Neural cell (in vitro differentiated cells): ENCODE data around the gene TMPRSS2. TPM values are rescaled to one million over a fixed set of nuclear protein-coding genes. Genes with fewer than 3 reads are reported as not detected.

Source experiments
- H2AFZ ChIP-seq: fragments of 200-600, 300-800 bp; sonication (generic), shearing (Covaris generic); 2 replicates; pipeline ENCODE4 v1.6.0; 2014; ENCODE audit warnings: low read depth, mild to moderate bottlenecking, antibody characterized with exemption, low read length, moderate library complexity
- H3F3A ChIP-seq: fragments of 200-600 bp; shearing (Covaris generic); 2 replicates; pipeline ENCODE4 v1.6.1; 2016; ENCODE audit warnings: mild to moderate bottlenecking, moderate library complexity, mixed read lengths, antibody characterized with exemption, low read length; ENCODE audit not compliant: insufficient read depth, poor library complexity, severe bottlenecking
- H3K27ac ChIP-seq: fragments of 200-600, 300-800 bp; sonication (generic), shearing (Covaris generic); 2 replicates; pipeline ENCODE4 v1.5.1; 2014; ENCODE audit warnings: mild to moderate bottlenecking, low read length, moderate library complexity
- H3K27me3 ChIP-seq: fragments of 300-800, 200-600 bp; sonication (generic), shearing (Covaris generic); 2 replicates; pipeline ENCODE4 v1.6.0; 2014; ENCODE audit warnings: mild to moderate bottlenecking, low read depth, low read length, moderate library complexity; ENCODE audit not compliant: insufficient read depth
- H3K36me3 ChIP-seq: fragments of 300-800, 200-600 bp; sonication (generic), shearing (Covaris generic); 2 replicates; pipeline ENCODE4 v1.5.1; 2014; ENCODE audit warnings: mild to moderate bottlenecking, antibody characterized with exemption, low read length, moderate library complexity; ENCODE audit not compliant: insufficient read depth
- H3K4me2 ChIP-seq: fragments of 300-800, 200-600 bp; sonication (generic), shearing (Covaris generic); 2 replicates; pipeline ENCODE4 v1.6.0; 2014; ENCODE audit warnings: mild to moderate bottlenecking, low read length
- H3K4me3 ChIP-seq: fragments of 300-800, 200-600 bp; sonication (generic), shearing (Covaris generic); 2 replicates; pipeline ENCODE4 v1.5.1; 2014; ENCODE audit warnings: mild to moderate bottlenecking, low read length, moderate library complexity
- H3K79me2 ChIP-seq: fragments of 200-600 bp; shearing (Covaris generic); replicated peaks from 2 replicates; pipeline ENCODE4 v1.6.0; 2014; ENCODE audit warnings: mild to moderate bottlenecking, low read length, moderate library complexity; ENCODE audit not compliant: insufficient read depth
- H3K9ac ChIP-seq: fragments of 300-800, 200-600 bp; sonication (generic), shearing (Covaris generic); 2 replicates; pipeline ENCODE4 v1.6.1; 2016; ENCODE audit warnings: mild to moderate bottlenecking, low read length, mixed read lengths
- H3K9me2 ChIP-seq: fragments of 200-600 bp; shearing (Covaris generic); 2 replicates; pipeline ENCODE4 v1.6.1; 2016; ENCODE audit warnings: mild to moderate bottlenecking, low read length, mixed read lengths; ENCODE audit not compliant: insufficient read depth
- H3K9me3 ChIP-seq: fragments of 200-600, 300-800 bp; sonication (generic), shearing (Covaris generic); 2 replicates; pipeline ENCODE4 v1.6.1; 2016; ENCODE audit warnings: mild to moderate bottlenecking, mixed run types, low read length, moderate library complexity, mixed read lengths
- H4K20me1 ChIP-seq: fragments of 200-600 bp; shearing (Covaris generic); 2 replicates; pipeline ENCODE4 v1.6.1; 2016; ENCODE audit warnings: mild to moderate bottlenecking, mixed run types; ENCODE audit not compliant: insufficient read depth
- EP300 ChIP-seq: fragments of 450-650 bp; conservative IDR thresholded peaks from 2 replicates; pipeline ENCODE4 v1.6.1; 2014; ENCODE audit warnings: antibody characterized with exemption, mild to moderate bottlenecking, moderate library complexity; ENCODE audit not compliant: poor library complexity, severe bottlenecking
- EZH2 ChIP-seq: fragments of 200-600, 300-800 bp; shearing (Covaris generic), sonication (generic); IDR thresholded peaks from 2 replicates; pipeline ENCODE4 v1.6.1; 2014; ENCODE audit warnings: antibody characterized with exemption, low read length, borderline replicate concordance, mild to moderate bottlenecking; ENCODE audit not compliant: insufficient read depth, poor library complexity, severe bottlenecking
- MXI1 ChIP-seq: fragments of 450-650 bp; conservative IDR thresholded peaks from 2 replicates; pipeline ENCODE4 v1.6.1; 2014; ENCODE audit warnings: antibody characterized with exemption, mild to moderate bottlenecking; ENCODE audit not compliant: poor library complexity, severe bottlenecking
- POLR2AphosphoS5 ChIP-seq: IDR thresholded peaks from 2 replicates; pipeline ENCODE4 v1.6.1; 2012
- RAD21 ChIP-seq: fragments of 450-650 bp; conservative IDR thresholded peaks from 2 replicates; pipeline ENCODE4 v1.6.1; 2014; ENCODE audit warnings: antibody characterized with exemption, mild to moderate bottlenecking, moderate library complexity
- REST ChIP-seq: IDR thresholded peaks from 2 replicates; pipeline ENCODE4 v1.6.1; 2012; ENCODE audit warnings: borderline replicate concordance
- SMC3 ChIP-seq: fragments of 450-650 bp; conservative IDR thresholded peaks from 2 replicates; pipeline ENCODE4 v1.6.1; 2014; ENCODE audit warnings: antibody characterized with exemption, mild to moderate bottlenecking, moderate library complexity; ENCODE audit not compliant: poor library complexity
- TAF1 ChIP-seq: IDR thresholded peaks from 2 replicates; pipeline ENCODE4 v1.6.1; 2012; ENCODE audit warnings: low read depth
- polyA plus RNA-seq: library from polyadenylated mRNA; depleted of rRNA; stranded (reverse); fragments of >200 nt; gene quantifications from 2 replicates; pipeline ENCODE4 v1.2.3, GENCODE V29; 2014
- TF ChIP-seq, protein P1 (sequence below): fragments of 450-650 bp; IDR thresholded peaks from 2 replicates; pipeline ENCODE4 v1.5.1; 2014; ENCODE audit warnings: antibody characterized with exemption, mild to moderate bottlenecking, moderate library complexity; ENCODE audit not compliant: poor library complexity, severe bottlenecking

Gene TMPRSS2
- polyA plus RNA-seq, 1 donor from 2014 or later, result not detected

- no peak for TF ChIP-seq RAD21
- no peak for TF ChIP-seq EP300
- no peak for TF ChIP-seq POLR2AphosphoS5
- TF ChIP-seq TAF1, result no peak
- no peak for TF ChIP-seq REST
- TF ChIP-seq, protein P1, sequence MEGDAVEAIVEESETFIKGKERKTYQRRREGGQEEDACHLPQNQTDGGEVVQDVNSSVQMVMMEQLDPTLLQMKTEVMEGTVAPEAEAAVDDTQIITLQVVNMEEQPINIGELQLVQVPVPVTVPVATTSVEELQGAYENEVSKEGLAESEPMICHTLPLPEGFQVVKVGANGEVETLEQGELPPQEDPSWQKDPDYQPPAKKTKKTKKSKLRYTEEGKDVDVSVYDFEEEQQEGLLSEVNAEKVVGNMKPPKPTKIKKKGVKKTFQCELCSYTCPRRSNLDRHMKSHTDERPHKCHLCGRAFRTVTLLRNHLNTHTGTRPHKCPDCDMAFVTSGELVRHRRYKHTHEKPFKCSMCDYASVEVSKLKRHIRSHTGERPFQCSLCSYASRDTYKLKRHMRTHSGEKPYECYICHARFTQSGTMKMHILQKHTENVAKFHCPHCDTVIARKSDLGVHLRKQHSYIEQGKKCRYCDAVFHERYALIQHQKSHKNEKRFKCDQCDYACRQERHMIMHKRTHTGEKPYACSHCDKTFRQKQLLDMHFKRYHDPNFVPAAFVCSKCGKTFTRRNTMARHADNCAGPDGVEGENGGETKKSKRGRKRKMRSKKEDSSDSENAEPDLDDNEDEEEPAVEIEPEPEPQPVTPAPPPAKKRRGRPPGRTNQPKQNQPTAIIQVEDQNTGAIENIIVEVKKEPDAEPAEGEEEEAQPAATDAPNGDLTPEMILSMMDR, result no peak
- TF ChIP-seq EZH2, result no peak
- no peak for TF ChIP-seq MXI1
- TF ChIP-seq SMC3, result no peak
- no peak overlapping the region for H3K4me2 ChIP-seq
- H3K27ac ChIP-seq, result no peak overlapping the region
- no peaks in the 10 kb centered on the region for H3F3A ChIP-seq
- no peak overlapping the region for H3K4me3 ChIP-seq
- H4K20me1 ChIP-seq, result no peaks in the 10 kb centered on the region
- no peaks in the 10 kb centered on the region for H3K27me3 ChIP-seq
- no peaks in the 10 kb centered on the region for H3K36me3 ChIP-seq
- H2AFZ ChIP-seq, result no peak overlapping the region
- no peak overlapping the region for H3K9ac ChIP-seq
- no peaks in the 10 kb centered on the region for H3K79me2 ChIP-seq
- H3K9me2 ChIP-seq, result no peaks in the 10 kb centered on the region
- no peaks in the 10 kb centered on the region for H3K9me3 ChIP-seq
These were observed 54.8 kb downstream of the TMPRSS2 start for GRCh38 chr21:41453198-41453597.

DNA sequence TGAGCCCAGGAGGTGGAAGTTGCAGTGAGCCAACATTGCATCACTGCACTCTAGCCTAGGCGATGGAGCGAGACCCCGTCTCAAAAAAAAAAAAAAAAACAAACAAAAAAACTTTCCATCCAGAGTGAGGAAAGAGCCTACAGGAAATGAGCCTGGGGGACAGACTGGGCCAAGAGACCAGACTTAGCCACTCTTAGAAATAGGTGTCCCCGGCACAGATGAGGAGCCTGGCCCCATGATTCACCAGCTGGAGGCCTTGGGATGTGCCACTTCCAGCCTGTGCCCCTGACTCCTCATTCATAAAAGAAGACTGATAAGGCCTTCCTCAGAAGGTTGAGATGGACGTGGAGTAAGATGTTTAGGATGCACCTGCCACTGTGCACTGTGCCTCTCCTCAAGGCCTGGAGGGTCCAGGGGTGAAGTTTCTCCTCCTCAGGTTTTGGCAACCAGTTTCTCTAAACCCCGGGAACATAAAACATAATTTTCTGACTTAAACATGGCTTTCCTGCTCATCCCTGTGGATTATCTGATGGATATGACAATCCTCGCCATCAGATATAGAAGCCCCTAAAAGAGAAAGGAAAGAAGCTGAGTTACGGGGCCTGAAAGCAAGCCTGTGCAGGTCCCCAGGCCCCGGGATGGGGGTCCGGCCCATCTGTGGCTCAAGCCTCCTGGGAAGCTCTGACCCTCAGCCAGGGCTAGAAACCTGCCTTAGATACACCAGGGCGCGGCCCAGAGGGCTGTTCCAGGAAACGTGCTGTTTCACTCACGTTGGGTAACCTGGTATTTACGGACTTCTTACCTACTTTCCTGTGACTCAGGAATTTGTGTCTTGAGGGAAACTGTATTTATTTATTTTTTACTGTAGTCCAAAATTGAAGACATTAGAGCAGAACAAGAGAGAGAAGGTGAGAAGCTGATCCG is 55.9 kb downstream of the TMPRSS2 start:
- Histone ChIP-seq H3F3A (no peaks in the 10 kb centered on the region), H4K20me1 (no peaks in the 10 kb centered on the region), H3K4me2 (no peak overlapping the region), H3K27me3 (no peaks in the 10 kb centered on the region), H3K9me2 (no peaks in the 10 kb centered on the region), H3K9me3 (no peaks in the 10 kb centered on the region), H3K9ac (no peak overlapping the region), H3K79me2 (no peaks in the 10 kb centered on the region), H2AFZ (no peak overlapping the region), H3K4me3 (no peak overlapping the region), H3K27ac (no peak overlapping the region), H3K36me3 (no peaks in the 10 kb centered on the region)
- no peak for TF ChIP-seq TAF1
- TF ChIP-seq EZH2, result no peak
